ENCODE results near the gene LEKR1.
"Not testable (repeated sequence)": the region's sequence is repeated elsewhere in the genome, so short reads cannot be mapped to it uniquely, and the experiment has no call there.

The LEKR1 gene

DNA sequence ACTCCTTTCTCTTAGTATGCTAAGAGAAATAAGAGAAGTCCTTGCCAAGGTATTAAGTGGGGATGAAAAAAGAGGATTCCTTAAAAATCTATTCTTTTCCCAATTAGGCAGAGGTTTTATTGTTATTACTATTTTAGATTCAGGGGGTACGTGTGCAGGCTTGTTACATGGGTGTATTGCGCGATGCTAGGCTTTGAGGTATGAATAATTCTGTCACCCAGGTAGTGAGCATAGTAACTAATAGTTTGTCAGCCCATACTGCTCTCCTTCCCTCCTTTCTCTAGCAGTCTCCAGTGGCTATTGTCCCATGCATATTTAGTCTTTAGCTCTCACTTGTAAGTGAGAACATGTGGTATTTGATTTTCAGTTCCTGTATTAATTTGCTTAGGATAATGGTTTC is 83.9 kb downstream of the LEKR1 start:
- no peak for DNase-seq

- not testable (repeated sequence) for DNase-seq
Measured at GRCh38 chr3:156910831-156911230, 84.7 kb downstream of the LEKR1 start.

GRCh38 chr3:156914300-156914699 is 88.1 kb downstream of the LEKR1 start:
- not testable (repeated sequence) for DNase-seq

GRCh38 chr3:156915372-156915771 is 89.2 kb downstream of the LEKR1 start:
- no peak for DNase-seq

DNA sequence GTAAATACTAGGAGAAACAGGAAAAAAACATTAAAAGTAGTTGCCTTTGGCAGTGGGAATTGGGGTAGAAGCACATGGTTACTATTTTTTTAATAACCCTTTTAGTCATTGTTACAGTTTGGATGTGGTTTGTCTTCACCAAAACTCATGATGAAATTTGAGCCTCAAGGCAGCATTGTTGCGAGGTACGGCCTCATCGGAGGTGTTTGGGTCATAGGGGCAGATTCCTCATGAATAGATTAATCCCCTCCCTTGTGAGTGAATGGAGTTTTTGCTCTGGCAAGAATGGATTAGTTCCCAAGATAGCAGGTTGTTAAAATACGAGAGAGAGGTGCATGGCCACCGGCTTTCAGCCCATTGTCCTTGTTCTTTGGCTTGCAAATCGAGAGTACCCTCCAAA is 92.6 kb downstream of the LEKR1 start:
- no peak for DNase-seq

GRCh38 chr3:156919818-156920217 is 93.7 kb downstream of the LEKR1 start:
- no peak for DNase-seq

DNA sequence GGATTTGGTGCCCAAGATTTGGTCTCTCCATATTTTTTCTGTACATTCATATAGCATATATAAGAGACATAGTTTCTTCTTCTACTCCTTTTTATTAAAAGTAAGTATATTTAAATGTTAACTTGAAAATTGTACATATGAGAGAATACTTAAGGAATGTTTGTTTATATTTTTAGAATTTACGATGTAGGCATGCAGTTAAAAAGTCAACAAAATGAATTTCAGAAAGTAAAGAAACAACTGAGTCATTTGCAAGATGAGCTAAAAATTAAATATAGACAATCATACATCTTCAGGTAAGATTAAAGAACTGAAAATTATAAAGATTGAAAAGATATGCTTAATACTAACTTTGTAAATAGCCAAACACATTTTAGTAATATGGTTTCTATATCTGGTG is 94.2 kb downstream of the LEKR1 start:
- no peak for DNase-seq

DNA sequence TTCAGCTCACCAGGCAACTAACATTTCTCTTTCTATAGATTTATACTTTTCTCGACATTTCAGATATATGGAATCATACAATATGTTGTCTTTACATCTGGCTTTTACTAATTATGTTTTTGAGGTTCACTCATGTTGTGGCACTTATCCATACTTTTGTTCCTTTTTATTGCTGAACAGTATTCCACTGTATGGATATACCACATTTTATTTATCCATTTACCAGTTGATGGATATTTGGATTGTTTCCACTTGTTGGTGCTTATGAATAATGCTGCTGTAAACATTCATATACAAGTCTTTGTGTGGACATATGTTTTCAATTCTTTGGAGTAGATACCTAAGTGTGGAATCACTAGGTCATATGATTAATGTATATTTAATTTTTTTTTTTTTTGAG is 97.2 kb downstream of the LEKR1 start:
- DNase-seq: no peak

GRCh38 chr3:156938724-156939123 is 112.6 kb downstream of the LEKR1 start:
- DNase-seq: no peak

DNA sequence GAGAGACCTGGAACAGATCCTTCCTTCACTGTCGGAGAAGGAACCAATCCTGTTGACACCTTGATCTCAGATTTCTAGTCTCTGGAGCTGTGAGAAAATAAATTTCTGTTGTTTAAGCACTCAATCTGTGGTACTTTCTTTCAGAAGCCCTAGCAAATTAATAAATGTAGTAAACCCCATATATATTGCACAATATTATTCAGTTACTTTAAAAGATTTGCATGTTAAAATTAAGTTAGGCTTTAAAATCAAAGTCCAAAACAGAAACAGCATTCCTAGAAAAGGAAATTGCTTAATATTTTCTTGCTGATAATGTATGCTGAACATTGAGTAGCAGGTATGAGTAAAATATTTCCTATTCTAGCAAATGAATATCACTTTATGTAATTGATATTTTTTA is 113.2 kb downstream of the LEKR1 start:
- DNase-seq: no peak

DNA sequence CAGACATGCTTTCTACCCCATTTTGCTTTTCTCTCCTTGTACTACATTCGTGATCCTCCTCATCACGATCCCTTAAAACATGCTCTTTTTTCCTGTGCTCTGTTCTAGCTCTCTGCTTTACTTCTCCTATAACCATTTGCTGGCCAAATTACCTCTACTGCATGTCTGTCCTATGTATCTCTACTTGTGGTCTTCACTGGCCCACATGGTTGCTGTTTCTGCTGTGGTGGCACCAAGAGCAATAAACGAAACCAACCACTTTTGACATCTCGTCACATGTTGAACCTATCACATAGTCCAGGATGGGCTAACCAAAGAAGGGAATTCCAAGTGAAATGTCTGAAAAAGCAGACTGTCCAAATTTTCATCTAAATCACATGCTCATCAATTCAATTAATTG is 115.2 kb downstream of the LEKR1 start:
- no peak for DNase-seq

DNA sequence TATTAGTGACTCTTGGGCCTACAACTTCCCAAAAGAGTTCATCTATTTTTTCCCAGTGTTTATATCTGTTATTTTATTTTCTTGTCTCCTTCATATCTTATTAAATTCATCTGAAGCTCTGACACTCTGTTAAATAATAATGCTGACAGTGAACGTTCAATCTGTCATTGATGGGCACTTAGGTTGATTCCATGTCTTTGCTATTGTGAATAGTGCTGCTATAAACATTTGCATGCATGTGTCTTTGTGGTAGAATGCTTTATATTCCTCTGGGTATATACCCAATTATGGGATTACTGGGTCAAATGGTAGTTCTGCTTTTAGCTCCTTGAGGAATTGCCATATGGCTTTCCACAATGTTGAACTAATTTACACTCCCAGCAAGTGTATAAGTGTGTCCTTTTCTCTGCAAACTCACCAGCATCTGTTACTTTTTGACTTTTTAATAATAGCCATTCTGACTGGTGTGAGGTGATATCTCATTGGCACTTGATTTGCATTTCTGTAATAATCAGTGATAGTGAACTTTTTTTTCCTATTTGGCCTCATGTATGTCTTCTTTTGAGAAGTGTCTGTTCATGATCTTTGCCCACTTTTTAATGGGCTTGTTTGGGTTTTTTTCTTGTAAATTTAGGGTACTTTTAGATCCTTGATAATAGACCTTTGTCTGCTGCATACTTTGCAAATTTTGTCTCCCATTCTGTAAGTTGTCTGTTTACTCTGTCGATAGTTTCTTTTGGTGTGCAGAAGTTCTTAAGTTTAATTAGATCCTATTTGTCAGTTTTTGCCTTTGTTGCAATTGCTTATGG is 122.5 kb downstream of the LEKR1 start:
- no peak for DNase-seq

GRCh38 chr3:156952011-156952410 is 125.9 kb downstream of the LEKR1 start:
- no peak for DNase-seq

GRCh38 chr3:156957715-156958114 is 131.6 kb downstream of the LEKR1 start:
- DNase-seq: no peak

- no peak for DNase-seq
Measured at GRCh38 chr3:156963096-156963495, 136.9 kb downstream of the LEKR1 start.

GRCh38 chr3:156964577-156964976 is 138.4 kb downstream of the LEKR1 start:
- DNase-seq: no peak

DNA sequence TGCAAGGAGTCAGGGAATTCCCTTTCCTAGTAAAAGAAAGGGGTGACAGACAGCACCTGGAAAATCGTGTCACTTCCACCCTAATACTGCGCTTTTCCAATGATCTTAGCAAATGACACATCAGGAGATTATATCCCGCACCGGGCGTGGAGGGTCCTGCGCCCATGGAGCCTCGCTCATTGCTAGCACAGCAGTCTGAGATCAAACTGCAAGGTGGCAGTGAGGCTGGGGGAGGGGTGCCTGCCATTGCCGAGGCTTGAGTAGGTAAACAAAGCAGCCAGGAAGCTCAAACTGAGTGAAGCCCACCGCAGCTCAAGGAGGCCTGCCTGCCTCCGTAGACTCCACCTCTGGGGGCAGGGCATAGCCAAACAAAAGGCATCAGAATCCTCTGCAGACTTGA is 140.2 kb downstream of the LEKR1 start:
- not testable (repeated sequence) for DNase-seq

DNA sequence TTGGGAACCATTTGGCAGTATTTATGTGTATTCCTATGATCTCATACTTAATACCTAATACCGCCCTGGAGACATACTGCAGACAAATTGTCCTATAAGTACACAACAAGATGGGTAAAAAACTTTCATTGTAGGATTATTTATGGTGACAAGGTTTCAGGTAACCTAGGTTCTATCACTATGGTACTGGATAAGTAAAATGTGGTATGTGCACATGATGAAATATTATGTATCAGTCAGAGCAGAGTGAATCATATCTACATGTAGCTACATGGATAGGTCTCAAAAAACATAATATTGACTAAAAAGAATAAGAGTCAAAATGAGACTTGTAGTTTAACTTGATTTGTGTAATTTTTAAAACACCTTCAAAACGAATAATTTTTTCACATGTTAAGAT is 147.8 kb downstream of the LEKR1 start:
- no peak for DNase-seq

DNA sequence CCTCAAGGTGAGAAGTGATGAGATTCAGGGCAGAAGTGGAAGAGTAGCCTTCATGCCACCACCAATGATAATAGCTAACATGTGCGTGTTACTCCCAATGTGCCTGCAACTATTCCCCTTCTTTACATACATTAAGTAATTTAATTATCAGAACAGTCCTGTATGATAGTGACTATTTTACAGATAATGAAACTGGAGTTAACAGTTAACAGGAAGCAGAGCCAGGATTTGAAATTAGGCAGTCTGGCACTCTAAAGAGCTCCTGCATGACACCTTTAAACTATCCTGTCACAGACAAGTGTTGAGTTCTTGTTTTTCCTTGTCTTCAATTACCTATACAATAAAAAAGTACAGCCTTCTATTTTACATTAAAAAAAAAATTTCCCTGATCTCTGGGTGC is 148.8 kb downstream of the LEKR1 start:
- no peak for DNase-seq

DNA sequence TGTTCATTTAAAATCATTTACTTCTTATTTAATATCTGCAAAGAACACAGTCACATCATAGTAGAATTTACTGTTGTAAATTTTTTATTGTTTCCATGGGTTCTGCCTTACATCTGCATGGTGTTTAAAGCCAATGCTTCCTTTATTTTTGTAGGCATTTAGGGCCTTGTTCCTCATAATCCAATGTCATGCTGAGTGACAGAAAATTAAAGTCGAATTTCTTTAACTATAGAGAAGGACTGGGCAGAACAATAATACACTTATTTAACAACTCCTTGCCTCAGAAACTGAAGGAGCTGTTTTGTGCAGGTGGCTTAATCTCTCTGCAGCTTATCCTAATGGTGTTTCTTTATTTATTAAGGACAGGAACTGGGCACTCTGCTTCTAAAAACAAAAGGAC is 149.6 kb downstream of the LEKR1 start:
- DNase-seq: no peak

DNA sequence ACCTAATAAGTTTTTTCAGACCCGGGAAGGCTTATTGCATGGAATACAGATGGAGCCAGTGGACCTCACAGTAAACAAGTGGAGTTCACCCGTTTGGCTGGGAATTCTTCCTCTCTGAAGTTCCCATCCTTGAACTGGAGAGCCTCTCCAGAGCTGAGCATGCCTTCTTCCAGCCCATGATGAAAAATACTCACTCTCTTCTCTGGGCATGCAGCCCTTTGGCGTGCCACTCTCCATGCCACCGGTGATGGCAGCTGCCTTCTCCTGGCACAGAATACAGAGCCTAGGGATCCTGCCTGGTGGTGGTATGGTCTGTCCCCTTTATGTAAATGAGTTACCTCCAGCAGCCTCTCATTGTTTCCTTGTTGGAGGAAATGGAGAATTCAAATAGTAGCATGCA is 150.8 kb downstream of the LEKR1 start:
- DNase-seq: no peak

DNA sequence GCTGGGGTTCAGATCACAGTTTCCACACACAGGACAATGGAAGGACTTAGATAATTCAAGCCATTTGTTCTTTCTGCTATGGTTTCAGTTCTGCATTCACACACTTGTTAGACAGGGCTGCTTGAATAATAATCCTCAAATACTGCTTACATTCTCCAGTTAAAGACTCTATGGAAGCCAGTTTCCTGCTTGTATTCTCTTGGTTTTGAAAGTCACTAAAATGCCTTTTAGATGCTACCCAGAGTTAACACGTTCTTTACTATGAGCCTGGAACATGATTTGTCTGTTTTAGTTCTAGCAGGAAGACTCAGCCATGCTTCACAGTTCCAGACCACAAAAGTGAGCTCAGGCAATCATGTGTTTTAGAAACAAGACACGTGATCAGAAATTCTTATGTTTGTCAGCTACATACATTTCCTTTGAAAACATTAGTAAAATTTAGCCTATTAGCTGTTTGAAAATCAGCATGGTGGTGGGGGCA is 152.4 kb downstream of the LEKR1 start:
- DNase-seq: no peak

DNA sequence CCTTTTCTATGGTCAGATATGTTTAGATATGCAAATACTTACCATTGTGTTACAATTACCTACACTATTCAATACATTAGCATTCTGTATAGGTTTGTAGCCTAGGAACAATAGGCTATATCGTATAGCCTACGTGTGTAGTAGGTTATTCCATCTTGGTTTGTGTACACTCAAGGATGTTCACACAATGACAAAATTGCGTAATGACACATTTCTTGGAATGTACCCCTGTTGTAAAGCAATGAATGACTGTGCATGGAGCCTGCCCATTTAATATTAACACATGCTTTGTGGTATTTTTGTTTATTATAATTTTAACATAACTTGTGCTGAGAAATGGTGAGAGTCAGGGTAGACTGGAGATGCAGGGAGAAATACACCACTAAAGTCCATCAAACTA is 154.9 kb downstream of the LEKR1 start:
- DNase-seq: no peak

GRCh38 chr3:156983559-156983958 is 157.4 kb downstream of the LEKR1 start:
- DNase-seq: no peak

GRCh38 chr3:156985711-156986110 is 159.6 kb downstream of the LEKR1 start:
- DNase-seq: no peak

All from hematopoietic multipotent progenitor cell treated with erythropoietin and hydrocortisone succinate and interleukin-3 and kit ligand, for 8 days (in vitro differentiated cells).